ENCODE data around the gene IL1R2.

DNA sequence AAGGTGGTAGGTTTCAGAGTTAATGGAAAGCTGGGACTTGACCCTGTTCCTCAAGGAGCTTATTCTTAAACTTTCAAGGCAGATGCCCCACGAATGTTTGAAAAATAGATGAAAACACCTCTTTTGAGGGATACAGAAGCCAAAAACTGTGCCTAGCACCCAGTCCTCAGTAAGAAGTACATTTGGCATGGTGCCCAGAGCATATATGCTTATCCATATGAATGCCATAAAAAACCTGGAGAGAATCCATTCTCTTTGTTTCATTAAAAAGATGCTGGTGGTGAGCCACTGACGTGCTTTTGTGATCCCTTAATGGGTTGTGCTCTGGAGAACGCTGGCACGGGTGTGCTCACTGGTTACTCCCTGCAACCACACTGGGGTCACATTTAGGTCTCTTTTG is 69.0 kb downstream of the IL1R2 start:
- no peak for TF ChIP-seq POLR2A (IDR thresholded peaks at IDR 0.05)
- TF ChIP-seq, protein P1, sequence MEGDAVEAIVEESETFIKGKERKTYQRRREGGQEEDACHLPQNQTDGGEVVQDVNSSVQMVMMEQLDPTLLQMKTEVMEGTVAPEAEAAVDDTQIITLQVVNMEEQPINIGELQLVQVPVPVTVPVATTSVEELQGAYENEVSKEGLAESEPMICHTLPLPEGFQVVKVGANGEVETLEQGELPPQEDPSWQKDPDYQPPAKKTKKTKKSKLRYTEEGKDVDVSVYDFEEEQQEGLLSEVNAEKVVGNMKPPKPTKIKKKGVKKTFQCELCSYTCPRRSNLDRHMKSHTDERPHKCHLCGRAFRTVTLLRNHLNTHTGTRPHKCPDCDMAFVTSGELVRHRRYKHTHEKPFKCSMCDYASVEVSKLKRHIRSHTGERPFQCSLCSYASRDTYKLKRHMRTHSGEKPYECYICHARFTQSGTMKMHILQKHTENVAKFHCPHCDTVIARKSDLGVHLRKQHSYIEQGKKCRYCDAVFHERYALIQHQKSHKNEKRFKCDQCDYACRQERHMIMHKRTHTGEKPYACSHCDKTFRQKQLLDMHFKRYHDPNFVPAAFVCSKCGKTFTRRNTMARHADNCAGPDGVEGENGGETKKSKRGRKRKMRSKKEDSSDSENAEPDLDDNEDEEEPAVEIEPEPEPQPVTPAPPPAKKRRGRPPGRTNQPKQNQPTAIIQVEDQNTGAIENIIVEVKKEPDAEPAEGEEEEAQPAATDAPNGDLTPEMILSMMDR (IDR thresholded peaks at IDR 0.05): no peak
